Peyer's patch (tissue), 4 donors: ENCODE measurements around the gene UQCR10.

Experiments used
- CTCF ChIP-seq, 6 experiments: fragments of 450-650 bp in 4 of 6; fragments of 200-600 bp in 2 of 6; sonication (generic) in 1 of 6; IDR thresholded peaks; one replicate each; pipeline ENCODE4 v1.5.1; 2017 to 2019; ENCODE audit warnings: antibody characterized with exemption in 6 of 6, mild to moderate bottlenecking in 3 of 6, moderate library complexity in 1 of 6
- POLR2A ChIP-seq, 2 donors: fragments of 450-650 bp; IDR thresholded peaks; one replicate each; pipeline ENCODE4 v1.5.1; 2017; ENCODE audit warnings: antibody characterized with exemption in 2 of 2, mild to moderate bottlenecking in 2 of 2, moderate library complexity in 2 of 2

GRCh38 chr22:29814003-29814402, 46.8 kb downstream of the UQCR10 start:
- no peak for TF ChIP-seq CTCF (IDR thresholded peaks at IDR 0.05)
- no peak for TF ChIP-seq POLR2A (IDR thresholded peaks at IDR 0.05)
